Activated CD8-positive, alpha-beta memory T cell treated with anti-CD3 and anti-CD28 coated beads, Interleukin-2, amount 50 U/mL, for 4 hours (primary cell): ENCODE data around the gene TLNRD1.

Experiments used
- DNase-seq: peaks from one replicate; pipeline ENCODE4 v3.0.0-alpha.2; 2020

The TLNRD1 gene

GRCh38 chr15:80978685-80979329 is 21.9 kb upstream of the TLNRD1 start:
- no peak for DNase-seq

GRCh38 chr15:80979538-80980200 is 21.1 kb upstream of the TLNRD1 start:
- no peak for DNase-seq

GRCh38 chr15:80982205-80982604 is 18.5 kb upstream of the TLNRD1 start:
- no peak for DNase-seq

GRCh38 chr15:80982839-80983238 is 17.9 kb upstream of the TLNRD1 start:
- no peak for DNase-seq

- DNase-seq = no peak
Measured at GRCh38 chr15:80984856-80985255, 15.9 kb upstream of the TLNRD1 start.

GRCh38 chr15:80985981-80986380 is 14.7 kb upstream of the TLNRD1 start:
- DNase-seq = no peak

- no peak for DNase-seq
Measured at GRCh38 chr15:80986487-80986886, 14.2 kb upstream of the TLNRD1 start.

- no peak for DNase-seq
Measured at GRCh38 chr15:80988148-80988796, 12.5 kb upstream of the TLNRD1 start.

- DNase-seq = no peak
Measured at GRCh38 chr15:80989081-80989517, 11.6 kb upstream of the TLNRD1 start.

GRCh38 chr15:80989518-80990478 is 10.9 kb upstream of the TLNRD1 start, which contains the start of gene MESD:
MESD (minus strand) TSS chr15:80989819; CDS start chr15:80989791, 28 bp downstream.
- peak; percentile 98 for DNase-seq

- DNase-seq = no peak
Measured at GRCh38 chr15:80990955-80991354, 9.8 kb upstream of the TLNRD1 start.

- no peak for DNase-seq
Measured at GRCh38 chr15:80991421-80991820, 9.3 kb upstream of the TLNRD1 start.

- no peak for DNase-seq
Measured at GRCh38 chr15:80992006-80992405, 8.7 kb upstream of the TLNRD1 start.

GRCh38 chr15:80992441-80992840 is 8.3 kb upstream of the TLNRD1 start:
- DNase-seq = no peak

- no peak for DNase-seq
Measured at GRCh38 chr15:80996247-80996646, 4.5 kb upstream of the TLNRD1 start.

- no peak for DNase-seq
Measured at GRCh38 chr15:80997692-80998091, 3.0 kb upstream of the TLNRD1 start.

GRCh38 chr15:80998251-80998650 is 2.5 kb upstream of the TLNRD1 start:
- no peak for DNase-seq

GRCh38 chr15:80999623-81000036 is 1.1 kb upstream of the TLNRD1 start:
- peak; percentile 40 for DNase-seq

GRCh38 chr15:81000144-81000623 is 539 bp upstream of the TLNRD1 start:
- no peak for DNase-seq

GRCh38 chr15:81001152-81002008 is 657 bp downstream of the TLNRD1 start:
- peak; percentile 56 for DNase-seq

- no peak for DNase-seq
Measured at GRCh38 chr15:81002009-81002330, 1.2 kb downstream of the TLNRD1 start.
